Measurements from ENCODE around the gene RAVER1. TPM values are rescaled to one million over a fixed set of nuclear protein-coding genes. Genes with fewer than 3 reads are reported as not detected.

Gene RAVER1
- total RNA-seq, 4 donors from 2014 or later: 23.7 to 42.2 (median 30.2) TPM

GRCh38 chr19:10320602-10321416 is 12.5 kb downstream of the RAVER1 start:
- intact Hi-C loops (cut with DNase I): no loop called here
- no peak for TF ChIP-seq POLR2AphosphoS5 (IDR thresholded peaks at IDR 0.05)
- TF ChIP-seq CTCF (IDR thresholded peaks at IDR 0.05): no peak
- no peak for TF ChIP-seq POLR2A (IDR thresholded peaks at IDR 0.05; ENCODE audit: low read depth)
- TF ChIP-seq EP300 (IDR thresholded peaks at IDR 0.05): no peak
- 89% methylated on average over 19 of the region's 32 CpGs for WGBS
- no peak for DNase-seq (ENCODE audit: extremely low spot score)
- peaks cover 79 to 97% (median 95%) of the 10 kb centered on the region in 4 donors for H3K36me3 ChIP-seq
- H3K9me3 ChIP-seq: no peaks in the 10 kb centered on the region
- no peaks in the 10 kb centered on the region for H3K27me3 ChIP-seq
- no peak overlapping the region for H3K4me3 ChIP-seq
- peaks cover 5 to 9% (median 6%) of the 10 kb centered on the region in 4 donors for H3K4me1 ChIP-seq
- no peak overlapping the region for H3K27ac ChIP-seq (replicated peaks in 1 of 4)

GRCh38 chr19:10318807-10319682 is 14.3 kb downstream of the RAVER1 start:
- no peak overlapping the region for H3K27ac ChIP-seq (replicated peaks in 1 of 4)
- intact Hi-C loops (cut with DNase I): no loop called here
- DNase-seq (ENCODE audit: extremely low spot score): no peak
- peaks cover 63 to 83% (median 77%) of the 10 kb centered on the region in 4 donors for H3K36me3 ChIP-seq
- H3K27me3 ChIP-seq: no peaks in the 10 kb centered on the region
- no peak overlapping the region for H3K4me3 ChIP-seq
- peaks cover 14 to 23% (median 18%) of the 10 kb centered on the region in 4 donors for H3K4me1 ChIP-seq
- WGBS: 91% methylated on average over 13 of the region's 13 CpGs
- no peak for TF ChIP-seq POLR2AphosphoS5 (IDR thresholded peaks at IDR 0.05)
- no peak for TF ChIP-seq EP300 (IDR thresholded peaks at IDR 0.05)
- no peak for TF ChIP-seq POLR2A (IDR thresholded peaks at IDR 0.05; ENCODE audit: low read depth)
- H3K9me3 ChIP-seq: no peaks in the 10 kb centered on the region

- intact Hi-C loops (cut with DNase I): no loop called here
Observed at GRCh38 chr19:10317857-10318462, 15.4 kb downstream of the RAVER1 start.

GRCh38 chr19:10317045-10317856 is 16.1 kb downstream of the RAVER1 start:
- Histone ChIP-seq H3K9me3 (no peaks in the 10 kb centered on the region), H3K4me1 (peaks cover 14 to 23% (median 18%) of the 10 kb centered on the region in 4 donors), H3K4me3 (no peak overlapping the region), H3K27me3 (no peaks in the 10 kb centered on the region), H3K27ac (replicated peaks in 1 of 4) (no peak overlapping the region), H3K36me3 (peaks cover 48 to 68% (median 61%) of the 10 kb centered on the region in 4 donors)
- WGBS: 67% methylated on average over 12 of the region's 29 CpGs
- DNase-seq (ENCODE audit: extremely low spot score): no peak
- TF ChIP-seq CTCF (IDR thresholded peaks at IDR 0.05) (no peak), EP300 (IDR thresholded peaks at IDR 0.05) (no peak), POLR2A (IDR thresholded peaks at IDR 0.05; ENCODE audit: low read depth) (no peak), POLR2AphosphoS5 (IDR thresholded peaks at IDR 0.05) (no peak)
- intact Hi-C loops (cut with DNase I): no loop called here

More at GRCh38 chr19:10317857-10318462, 15.4 kb downstream of the RAVER1 start:
- peaks cover 55 to 75% (median 66%) of the 10 kb centered on the region in 4 donors for H3K36me3 ChIP-seq
- no peaks in the 10 kb centered on the region for H3K9me3 ChIP-seq
- H3K27me3 ChIP-seq: no peaks in the 10 kb centered on the region
- no peak for TF ChIP-seq POLR2AphosphoS5 (IDR thresholded peaks at IDR 0.05)
- TF ChIP-seq EP300 (IDR thresholded peaks at IDR 0.05): no peak
- TF ChIP-seq POLR2A (IDR thresholded peaks at IDR 0.05; ENCODE audit: low read depth): no peak
- no peak for TF ChIP-seq CTCF (IDR thresholded peaks at IDR 0.05)
- peaks cover 14 to 23% (median 18%) of the 10 kb centered on the region in 4 donors for H3K4me1 ChIP-seq
- no peak overlapping the region for H3K4me3 ChIP-seq
- no peak for DNase-seq (ENCODE audit: extremely low spot score)
- WGBS: 95% methylated on average over 6 of the region's 15 CpGs
- no peak overlapping the region for H3K27ac ChIP-seq (replicated peaks in 1 of 4)
